GM19328 (cell line): ENCODE data around the gene PPFIA2.

Source experiments
- ATAC-seq: cut with Tn5 transposase; IDR thresholded peaks from one replicate; pipeline ENCODE4 v1.9.1; 2021; ENCODE audit warnings: mild to moderate bottlenecking, moderate library complexity; ENCODE audit not compliant: unreplicated experiment

The PPFIA2 gene

GRCh38 chr12:81759190-81760051 is at the start of gene PPFIA2:
TSS of gene PPFIA2 (minus strand) at chr12:81759350.
- ATAC-seq: no peak

- no peak for ATAC-seq
Measured at GRCh38 chr12:81800298-81801148, 41.4 kb upstream of the PPFIA2 start.

DNA sequence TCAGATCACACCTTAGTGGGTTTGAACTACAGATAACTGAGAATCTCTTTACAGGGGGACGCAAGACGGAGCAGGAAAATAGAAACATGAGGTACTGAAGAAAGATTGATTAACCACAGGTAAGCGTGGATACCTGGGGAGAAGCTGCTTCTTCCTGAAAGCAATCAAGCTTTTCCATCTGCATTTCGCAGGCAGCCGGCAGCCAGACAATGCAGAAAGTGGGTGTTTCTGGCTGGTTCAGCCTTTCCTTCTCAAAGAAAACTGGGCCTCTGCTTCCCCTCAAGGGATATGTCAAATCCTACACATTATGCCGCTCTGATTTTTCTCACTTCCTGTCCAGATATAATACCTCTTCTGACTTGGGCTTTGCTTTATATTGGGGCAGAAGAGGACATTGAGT is 39.1 kb upstream of the PPFIA2 start:
- ATAC-seq: no peak

DNA sequence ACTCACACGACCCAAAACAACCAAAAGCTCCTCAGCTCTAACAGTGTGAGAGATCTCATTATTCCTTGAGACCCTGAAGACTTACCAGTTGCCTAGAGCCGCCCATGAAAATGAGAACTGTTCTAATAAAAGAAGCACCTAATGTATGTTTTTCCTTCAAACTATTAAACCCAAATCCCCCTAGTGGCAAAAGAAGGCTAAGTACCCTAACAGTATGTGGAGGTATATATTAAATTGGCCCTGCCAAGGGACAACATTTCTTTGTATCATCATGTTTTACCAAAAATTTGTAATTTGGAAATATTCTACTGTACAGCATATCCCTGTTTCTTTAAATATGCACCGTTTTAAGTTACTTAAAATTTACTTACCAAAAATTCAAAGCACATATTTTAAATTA is 38.0 kb upstream of the PPFIA2 start:
- no peak for ATAC-seq

- no peak for ATAC-seq
Measured at GRCh38 chr12:81792666-81793065, 33.5 kb upstream of the PPFIA2 start.

- no peak for ATAC-seq
Measured at GRCh38 chr12:81779216-81779615, 20.1 kb upstream of the PPFIA2 start.

GRCh38 chr12:81778719-81779118 is 19.6 kb upstream of the PPFIA2 start:
- ATAC-seq: no peak

- ATAC-seq: no peak
Measured at GRCh38 chr12:81758421-81759189, 545 bp downstream of the PPFIA2 start.

GRCh38 chr12:81757731-81758365 is 1.3 kb downstream of the PPFIA2 start:
- no peak for ATAC-seq

DNA sequence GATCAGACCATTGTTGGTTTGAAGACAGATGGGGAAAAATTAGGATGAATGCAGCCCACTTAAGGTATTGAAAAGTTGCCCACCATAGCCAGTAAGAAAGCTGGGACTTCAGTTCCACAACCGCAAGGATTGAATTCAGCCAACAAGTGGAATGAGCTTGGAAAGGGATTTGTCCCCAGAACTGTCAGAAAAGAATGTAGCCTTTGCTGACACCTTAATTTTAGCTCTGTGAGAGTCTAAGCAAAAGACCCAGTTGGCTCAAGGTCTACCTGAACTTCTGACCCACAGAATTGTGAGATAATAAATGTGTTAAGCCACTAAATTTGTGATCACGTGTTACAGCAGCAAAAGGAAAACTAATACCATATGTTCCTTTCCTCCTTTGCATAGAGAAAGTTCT is 29.4 kb downstream of the PPFIA2 start:
- ATAC-seq: no peak

GRCh38 chr12:81727391-81727790 is 31.8 kb downstream of the PPFIA2 start:
- no peak for ATAC-seq

DNA sequence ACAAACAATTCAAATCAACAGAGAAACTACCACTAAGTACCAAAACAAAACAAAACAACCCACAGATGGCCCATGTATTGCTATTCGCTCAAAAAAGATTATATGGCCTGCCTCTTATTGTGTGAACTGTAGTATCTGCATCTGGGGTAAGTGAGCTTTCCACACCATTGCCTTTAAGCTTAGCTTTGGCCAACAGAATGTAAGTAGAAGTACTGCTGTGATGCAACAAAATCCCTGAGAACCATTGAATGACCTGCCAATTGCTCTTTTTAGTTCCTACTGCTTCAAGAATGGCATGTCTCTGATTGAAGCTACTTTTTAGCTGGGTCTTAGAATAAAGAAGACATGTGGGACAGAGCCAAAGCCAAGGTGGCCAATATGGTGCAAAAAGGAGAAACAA is 32.5 kb downstream of the PPFIA2 start:
- ATAC-seq: no peak

DNA sequence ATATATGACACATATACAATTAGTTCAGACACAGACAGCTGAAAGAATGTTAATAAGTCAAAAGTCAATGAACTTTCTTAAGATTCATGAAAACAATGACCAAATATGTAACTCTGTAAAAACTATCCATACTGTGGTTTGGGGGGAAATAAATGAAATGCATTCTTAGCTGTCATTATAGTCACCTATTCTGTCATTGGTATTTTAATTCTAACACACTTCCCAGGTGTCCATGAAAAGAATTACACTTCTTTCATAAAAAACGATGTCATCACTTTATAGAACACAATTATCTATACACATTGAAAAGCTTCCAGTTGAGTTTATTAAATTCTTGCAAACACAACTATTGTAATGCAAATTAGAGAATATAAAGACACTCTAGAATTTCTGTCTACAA is 35.8 kb downstream of the PPFIA2 start:
- ATAC-seq: no peak

DNA sequence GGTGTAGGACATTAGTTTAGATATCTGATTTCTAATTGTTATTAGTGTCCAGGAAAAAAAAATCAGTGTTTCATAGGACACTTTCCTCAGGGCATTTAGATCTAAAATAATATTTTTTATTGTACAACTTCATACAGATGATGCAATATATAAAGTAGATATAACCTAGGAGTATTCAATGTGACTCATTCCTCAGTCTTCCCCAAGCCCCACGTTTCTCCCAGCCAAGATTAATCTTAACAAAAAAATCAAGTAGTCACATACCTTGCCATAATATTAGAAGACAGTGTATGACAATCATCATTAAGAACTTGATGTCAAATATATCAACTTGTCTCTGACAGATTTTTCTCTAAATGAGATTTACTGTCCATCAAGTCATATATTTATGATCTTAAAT is 37.1 kb downstream of the PPFIA2 start:
- ATAC-seq: no peak

GRCh38 chr12:81718616-81719015 is 40.5 kb downstream of the PPFIA2 start:
- no peak for ATAC-seq

DNA sequence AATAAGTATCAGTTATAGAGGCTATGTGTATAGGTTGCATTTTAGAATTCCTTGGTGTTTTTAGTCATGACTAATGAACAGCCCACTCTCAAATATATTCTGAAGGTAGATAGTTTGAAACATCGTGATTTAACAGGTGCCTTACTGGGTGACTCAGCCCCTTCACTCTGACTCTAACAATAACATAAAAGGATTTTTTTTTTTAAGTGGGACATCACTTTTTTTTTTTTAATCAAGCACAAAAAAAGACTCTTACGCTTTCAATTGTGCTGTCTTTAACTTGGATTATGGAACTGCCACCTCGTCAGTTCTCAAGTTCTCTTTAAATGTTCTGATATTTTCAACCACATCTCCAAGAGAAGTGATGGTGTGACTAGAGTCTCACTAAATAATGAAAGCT is 46.6 kb downstream of the PPFIA2 start:
- ATAC-seq: no peak

GRCh38 chr12:81705586-81705985 is 53.6 kb downstream of the PPFIA2 start:
- ATAC-seq: no peak

GRCh38 chr12:81699551-81699950 is 59.6 kb downstream of the PPFIA2 start:
- ATAC-seq: no peak

- ATAC-seq: no peak
Measured at GRCh38 chr12:81692008-81692407, 67.1 kb downstream of the PPFIA2 start.

DNA sequence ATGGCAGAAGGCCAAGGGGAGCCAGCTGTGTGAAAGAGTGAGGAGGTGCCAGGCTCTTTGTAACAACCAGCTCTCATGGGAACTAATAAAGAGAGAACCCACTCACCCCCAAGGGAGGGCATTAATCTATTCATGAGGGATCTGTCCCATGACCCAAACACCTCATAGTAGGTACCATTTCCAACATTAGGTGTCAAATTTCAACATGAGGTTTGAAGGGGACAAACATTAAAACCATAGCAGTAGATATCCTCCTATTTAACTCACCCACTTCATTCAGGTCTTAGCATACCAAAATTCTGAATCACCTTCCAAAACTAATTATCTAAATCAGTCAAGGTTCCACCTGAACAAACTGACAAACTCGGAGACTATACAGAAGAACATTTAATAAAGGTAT is 75.3 kb downstream of the PPFIA2 start:
- no peak for ATAC-seq

DNA sequence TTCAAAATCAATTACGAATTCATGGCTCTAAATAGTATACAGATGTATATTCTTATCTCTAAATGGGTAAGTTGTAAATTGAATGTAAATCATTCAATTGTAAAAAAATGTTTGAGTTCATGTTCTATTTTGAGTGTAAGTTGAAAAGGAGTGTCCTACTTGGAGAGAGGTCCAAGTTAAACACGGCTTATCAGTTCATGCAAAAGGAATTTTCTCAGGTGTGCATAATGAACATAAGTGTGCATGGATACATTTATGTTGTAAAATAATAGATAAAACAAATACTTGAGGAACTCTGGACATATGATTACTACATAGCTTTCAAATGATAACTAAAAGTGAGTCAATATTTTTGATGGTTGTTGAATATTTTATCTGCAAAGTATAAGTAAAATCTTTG is 79.5 kb downstream of the PPFIA2 start:
- no peak for ATAC-seq
